Keratinocyte (primary cell): ENCODE data around the gene ROPN1L. TPM values are rescaled to one million over a fixed set of nuclear protein-coding genes. Genes with fewer than 3 reads are reported as not detected.
"Not testable (repeated sequence)": the region's sequence is repeated elsewhere in the genome, so short reads cannot be mapped to it uniquely, and the experiment has no call there.

Experiments
- DNase-seq: peaks from one replicate; pipeline ENCODE4 v3.0.0-alpha.2; 2011; ENCODE audit warnings: low read depth, missing footprints, low spot score
- FAIRE-seq: peaks from 2 replicates; lab custom pipeline; 2011; peaks lifted over from hg19 to GRCh38; lab: Jason Lieb, UNC
- H2AFZ ChIP-seq: 2 replicates; pipeline ENCODE4 v1.6.0; 2012; ENCODE audit warnings: low read length, control low read depth, inconsistent platforms; ENCODE audit not compliant: control insufficient read depth
- H3K27ac ChIP-seq: 2 replicates; pipeline ENCODE4 v1.5.1; 2011; ENCODE audit warnings: low read length; ENCODE audit not compliant: control insufficient read depth, insufficient read depth
- H3K27me3 ChIP-seq: 3 replicates; pipeline ENCODE4 v1.6.0; 2011; ENCODE audit warnings: low read length; ENCODE audit not compliant: control insufficient read depth, insufficient read depth; ENCODE audit errors: extremely low read depth
- H3K36me3 ChIP-seq, 2 experiments: 2 replicates in 1 of 2; 3 replicates in 1 of 2; pipeline ENCODE4 v1.5.1; 2011; ENCODE audit warnings: low read length in 2 of 2, mild to moderate bottlenecking in 1 of 2; ENCODE audit not compliant: control insufficient read depth in 2 of 2, insufficient read depth in 2 of 2; ENCODE audit errors: extremely low read depth in 1 of 2
- H3K4me1 ChIP-seq: 3 replicates; pipeline ENCODE4 v1.5.1; 2011; ENCODE audit warnings: low read length; ENCODE audit not compliant: control insufficient read depth, insufficient read depth; ENCODE audit errors: extremely low read depth
- H3K4me2 ChIP-seq: 3 replicates; pipeline ENCODE4 v1.6.0; 2011; ENCODE audit warnings: low read depth, low read length; ENCODE audit not compliant: control insufficient read depth, insufficient read depth; ENCODE audit errors: extremely low read depth
- H3K4me3 ChIP-seq, 3 experiments: fragments of 200-600 bp in 1 of 3; sonication (generic) in 1 of 3; 2 replicates in 2 of 3; 3 replicates in 1 of 3; pipeline ENCODE4 v1.5.1; 2011 to 2016; ENCODE audit warnings: low read length in 3 of 3, mild to moderate bottlenecking in 3 of 3, control low read depth in 2 of 3, inconsistent platforms in 1 of 3, low read depth in 1 of 3, mixed read lengths in 1 of 3, mixed run types in 1 of 3, moderate library complexity in 1 of 3; ENCODE audit not compliant: control insufficient read depth in 2 of 3, insufficient read depth in 2 of 3; ENCODE audit errors: extremely low read depth in 1 of 3
- H3K79me2 ChIP-seq: 2 replicates; pipeline ENCODE4 v1.6.0; 2012; ENCODE audit warnings: low read length; ENCODE audit not compliant: control insufficient read depth, insufficient read depth
- H3K9ac ChIP-seq: 3 replicates; pipeline ENCODE4 v1.6.0; 2011; ENCODE audit warnings: low read length; ENCODE audit not compliant: control insufficient read depth, insufficient read depth; ENCODE audit errors: extremely low read depth
- H3K9me1 ChIP-seq: 3 replicates; pipeline ENCODE4 v1.6.0; 2011; ENCODE audit warnings: low read length; ENCODE audit not compliant: control insufficient read depth, insufficient read depth; ENCODE audit errors: extremely low read depth
- H3K9me3 ChIP-seq: 2 replicates; pipeline ENCODE4 v1.5.1; 2012; ENCODE audit warnings: low read depth, low read length; ENCODE audit not compliant: control insufficient read depth
- H4K20me1 ChIP-seq: 3 replicates; pipeline ENCODE4 v1.6.0; 2011; ENCODE audit warnings: low read length; ENCODE audit not compliant: control insufficient read depth, insufficient read depth; ENCODE audit errors: extremely low read depth
- EZH2 ChIP-seq: IDR thresholded peaks from one replicate; pipeline ENCODE4 v1.6.1; 2012; ENCODE audit warnings: inconsistent platforms, mild to moderate bottlenecking, low read length, moderate library complexity
- dilution Hi-C: fragments of 300-500 bp; cut with MboI; formaldehyde crosslinking; loops from one replicate; pipeline ENCODE4 v1.7.0; 2020; ENCODE audit warnings: low sequenced_read_pairs; ENCODE audit not compliant: extremely low pct_ligation_motif_present
- polyA plus RNA-seq, 5 experiments: library from polyadenylated mRNA; depleted of rRNA in 3 of 5; stranded (reverse) in 3 of 5; stranded (forward) in 1 of 5; unstranded in 1 of 5; fragments of >200 nt; gene quantifications; 1 replicate in 1 of 5; 2 replicates in 3 of 5; 3 replicates in 1 of 5; pipeline versions ENCODE4 v1.2.1 to v1.2.3, GENCODE V29; 2011 to 2012; ENCODE audit warnings: missing spikeins in 2 of 5, low read depth in 1 of 5, low replicate concordance in 1 of 5
- small RNA-seq, 3 experiments: library from RNA; depleted of rRNA; stranded (forward); fragments of <200 nt; gene quantifications; one replicate each; pipeline ENCODE3, GENCODE V24; 2012; ENCODE audit warnings: low read depth in 3 of 3, low replicate concordance in 1 of 3; ENCODE audit not compliant: insufficient read length in 3 of 3
- TF ChIP-seq, protein P1 (sequence below), 3 experiments: IDR thresholded peaks in 1 of 3; conservative IDR thresholded peaks in 1 of 3; optimal IDR thresholded peaks in 1 of 3; 2 replicates in 2 of 3; 3 replicates in 1 of 3; pipeline versions ENCODE3 to v1.5.1; 2011; ENCODE audit warnings: low read length in 3 of 3, mild to moderate bottlenecking in 3 of 3, moderate library complexity in 2 of 3, control low read depth in 1 of 3, inconsistent platforms in 1 of 3; ENCODE audit not compliant: insufficient read depth in 2 of 3; ENCODE audit errors: extremely low read depth in 1 of 3

Gene ROPN1L
- polyA plus RNA-seq, 1 donor (not counting 4 experiments of a cell fraction or from before 2014, with no cell fraction given): not detected

DNA sequence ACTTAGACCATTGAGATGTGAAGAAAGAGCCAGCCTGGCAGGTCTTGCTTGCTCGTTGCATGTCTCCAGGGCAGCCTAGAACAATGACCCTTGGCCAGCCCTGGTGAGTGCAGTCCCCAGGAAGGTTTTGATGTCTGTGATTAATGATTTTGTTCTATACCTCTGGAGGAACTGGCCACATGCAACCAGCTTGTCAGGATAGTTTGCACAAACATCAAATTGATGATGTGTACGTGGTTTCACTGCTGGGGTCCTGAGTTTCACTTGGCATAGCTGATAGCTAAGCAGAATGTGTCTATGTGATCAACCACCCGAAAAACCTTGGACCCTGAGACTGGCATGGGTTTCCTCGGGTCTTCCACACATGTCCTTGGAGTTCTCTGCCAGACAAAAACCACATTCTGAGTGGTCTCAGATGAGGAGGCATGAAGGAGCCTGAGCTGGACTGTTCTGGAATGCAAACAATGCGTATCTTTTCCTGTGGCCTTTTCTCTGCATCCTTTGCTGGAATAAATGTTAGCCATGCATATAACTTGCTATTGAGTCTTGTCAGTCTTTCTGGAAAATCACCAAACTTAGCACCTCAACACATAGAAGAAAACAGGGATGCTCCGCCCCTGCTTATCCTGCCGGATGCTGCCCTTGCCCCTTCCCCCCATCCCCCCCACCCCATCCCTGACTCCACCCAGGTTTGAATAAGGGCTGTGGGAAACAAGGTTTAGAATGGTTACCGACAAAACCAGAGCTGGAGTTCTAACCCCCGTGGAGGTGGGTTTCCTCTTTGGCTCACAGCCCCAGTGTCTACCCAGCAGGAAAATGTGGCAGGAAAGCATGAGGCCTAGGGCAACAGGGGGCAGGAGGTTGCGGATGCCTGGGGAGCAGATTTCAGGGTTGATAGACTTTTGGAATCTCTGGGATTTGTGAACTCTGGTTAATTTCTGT, 72.1 kb downstream of the ROPN1L start:
- H3K9me1 ChIP-seq: no peaks in the 10 kb centered on the region
- no peaks in the 10 kb centered on the region for H3K4me1 ChIP-seq
- H3K9me3 ChIP-seq: no peaks in the 10 kb centered on the region
- no peak overlapping the region for H3K9ac ChIP-seq
- no peak overlapping the region for H3K4me2 ChIP-seq
- H3K4me3 ChIP-seq: no peak overlapping the region
- FAIRE-seq: no peak
- H4K20me1 ChIP-seq: no peaks in the 10 kb centered on the region
- H3K36me3 ChIP-seq: no peaks in the 10 kb centered on the region
- no peaks in the 10 kb centered on the region for H3K79me2 ChIP-seq
- no peak overlapping the region for H2AFZ ChIP-seq
- H3K27me3 ChIP-seq: no peaks in the 10 kb centered on the region
- dilution Hi-C loops: no loop called here
- no peak for DNase-seq
- no peak overlapping the region for H3K27ac ChIP-seq
- TF ChIP-seq, protein P1, sequence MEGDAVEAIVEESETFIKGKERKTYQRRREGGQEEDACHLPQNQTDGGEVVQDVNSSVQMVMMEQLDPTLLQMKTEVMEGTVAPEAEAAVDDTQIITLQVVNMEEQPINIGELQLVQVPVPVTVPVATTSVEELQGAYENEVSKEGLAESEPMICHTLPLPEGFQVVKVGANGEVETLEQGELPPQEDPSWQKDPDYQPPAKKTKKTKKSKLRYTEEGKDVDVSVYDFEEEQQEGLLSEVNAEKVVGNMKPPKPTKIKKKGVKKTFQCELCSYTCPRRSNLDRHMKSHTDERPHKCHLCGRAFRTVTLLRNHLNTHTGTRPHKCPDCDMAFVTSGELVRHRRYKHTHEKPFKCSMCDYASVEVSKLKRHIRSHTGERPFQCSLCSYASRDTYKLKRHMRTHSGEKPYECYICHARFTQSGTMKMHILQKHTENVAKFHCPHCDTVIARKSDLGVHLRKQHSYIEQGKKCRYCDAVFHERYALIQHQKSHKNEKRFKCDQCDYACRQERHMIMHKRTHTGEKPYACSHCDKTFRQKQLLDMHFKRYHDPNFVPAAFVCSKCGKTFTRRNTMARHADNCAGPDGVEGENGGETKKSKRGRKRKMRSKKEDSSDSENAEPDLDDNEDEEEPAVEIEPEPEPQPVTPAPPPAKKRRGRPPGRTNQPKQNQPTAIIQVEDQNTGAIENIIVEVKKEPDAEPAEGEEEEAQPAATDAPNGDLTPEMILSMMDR (optimal IDR thresholded peaks at IDR 0.05 in 1 of 3, IDR thresholded peaks at IDR 0.05 in 1 of 3, conservative IDR thresholded peaks at IDR 0.05 in 1 of 3; ENCODE audit: extremely low read depth in 1 of 3, insufficient read depth in 2 of 3, low read length in 3 of 3): no peak
- no peak for TF ChIP-seq EZH2

DNA sequence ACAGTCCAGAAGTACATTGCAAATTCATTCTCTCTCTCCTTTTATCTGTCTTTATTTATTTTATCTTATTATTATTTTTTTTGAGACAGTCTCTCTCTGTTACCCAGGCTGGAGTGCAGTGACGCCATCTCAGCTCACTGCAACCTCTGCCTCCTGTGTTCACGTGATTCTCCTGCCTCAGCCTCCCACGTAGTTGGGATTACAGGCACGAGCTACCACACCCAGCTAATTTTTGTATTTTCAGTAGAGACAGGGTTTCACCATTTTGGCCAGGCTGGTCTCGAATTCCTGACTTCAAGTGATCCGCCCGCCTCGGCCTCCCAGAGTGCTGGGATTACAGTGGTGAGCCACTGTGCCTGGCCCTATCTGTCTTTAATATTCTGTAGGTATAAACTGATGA, 72.9 kb downstream of the ROPN1L start:
- H3K9ac ChIP-seq, FAIRE-seq, dilution Hi-C loops, DNase-seq, H2AFZ ChIP-seq, H3K27me3 ChIP-seq, H3K4me1 ChIP-seq, H3K79me2 ChIP-seq, H3K9me3 ChIP-seq, H3K4me3 ChIP-seq, H3K9me1 ChIP-seq, H3K36me3 ChIP-seq, H3K4me2 ChIP-seq, H4K20me1 ChIP-seq, H3K27ac ChIP-seq: not testable (repeated sequence)

Small RNA genes lying within 50 kb of the gene (small RNA-seq; reads per million reads assigned to genes)
- gene MIR6131: 0 reads per million in 3 experiments

Other genes starting within 250 kb of the ROPN1L start
- gene ATPSCKMT, start 192.0 kb upstream of the ROPN1L start, polyA plus RNA-seq: 13.5 to 23.7 TPM (median 18.9 TPM) in 3 replicates
- gene CCT5, start 191.6 kb upstream of the ROPN1L start, polyA plus RNA-seq: 357 to 558 TPM (median 541 TPM) in 3 replicates
- gene CMBL, start 134.0 kb upstream of the ROPN1L start, polyA plus RNA-seq: 5.2 to 12.6 TPM (median 9.1 TPM) in 3 replicates
- gene MARCHF6, start 88.2 kb upstream of the ROPN1L start, polyA plus RNA-seq: 92.6 to 196 TPM (median 174 TPM) in 3 replicates
- gene ANKRD33B, start 122.2 kb downstream of the ROPN1L start, polyA plus RNA-seq: 0.97 to 2.0 TPM (median 1.9 TPM) in 3 replicates